ENCODE data around the gene PIK3CD.

PIK3CD gene

GRCh38 chr1:9720785-9721605, 69.5 kb downstream of the PIK3CD start:
- DNase-seq, result no peak

GRCh38 chr1:9721606-9722377, 70.3 kb downstream of the PIK3CD start:
- DNase-seq, result peak; percentile 84

GRCh38 chr1:9722378-9722749, 70.8 kb downstream of the PIK3CD start:
- no peak for DNase-seq

- no peak for DNase-seq
Observed at GRCh38 chr1:9723068-9723805, 71.7 kb downstream of the PIK3CD start.

GRCh38 chr1:9723926-9724325, 72.4 kb downstream of the PIK3CD start:
- DNase-seq, result no peak

- peak; percentile 72 for DNase-seq
Observed at GRCh38 chr1:9724706-9725476, 73.4 kb downstream of the PIK3CD start.

GRCh38 chr1:9726406-9726805, 74.9 kb downstream of the PIK3CD start:
- no peak for DNase-seq

GRCh38 chr1:9726905-9727595, 75.5 kb downstream of the PIK3CD start:
- DNase-seq, result no peak

GRCh38 chr1:9728451-9729295, 77.1 kb downstream of the PIK3CD start:
- DNase-seq, result peak; percentile 76

GRCh38 chr1:9729523-9729922, 78.0 kb downstream of the PIK3CD start:
- DNase-seq, result no peak

- DNase-seq, result no peak
Observed at GRCh38 chr1:9730096-9730901, 78.8 kb downstream of the PIK3CD start.

- DNase-seq, result no peak
Observed at GRCh38 chr1:9731051-9731537, 79.6 kb downstream of the PIK3CD start.

- no peak for DNase-seq
Observed at GRCh38 chr1:9731561-9731960, 80.0 kb downstream of the PIK3CD start.

- DNase-seq, result no peak
Observed at GRCh38 chr1:9732123-9732971, 80.8 kb downstream of the PIK3CD start.

- no peak for DNase-seq
Observed at GRCh38 chr1:9733160-9733789, 81.7 kb downstream of the PIK3CD start.

- no peak for DNase-seq
Observed at GRCh38 chr1:9735800-9736199, 84.3 kb downstream of the PIK3CD start.

GRCh38 chr1:9736241-9736640, 84.7 kb downstream of the PIK3CD start:
- no peak for DNase-seq

- DNase-seq, result no peak
Observed at GRCh38 chr1:9737057-9737456, 85.5 kb downstream of the PIK3CD start.

- DNase-seq, result no peak
Observed at GRCh38 chr1:9737671-9738070, 86.1 kb downstream of the PIK3CD start.

Data from activated naive CD4-positive, alpha-beta T cell treated with anti-CD3 and anti-CD28 coated beads, Interleukin-2, amount 50 U/mL, for 16 hours (primary cell).